GM12875 (cell line): Measurements from ENCODE around the gene NOSTRIN.

Source experiments
- H3K4me3 ChIP-seq: one replicate; pipeline ENCODE4 v1.5.1; 2011; ENCODE audit warnings: low read depth, low read length, control low read depth
- CTCF ChIP-seq: IDR thresholded peaks from 2 replicates; pipeline ENCODE4 v1.5.1; 2011; ENCODE audit warnings: low read depth, mild to moderate bottlenecking, control low read depth, inconsistent platforms, low read length, moderate library complexity, borderline replicate concordance; ENCODE audit not compliant: insufficient read depth

Gene NOSTRIN

GRCh38 chr2:168835969-168836368 is 33.5 kb downstream of the NOSTRIN start:
- H3K4me3 ChIP-seq = no peak overlapping the region
- no peak for TF ChIP-seq CTCF

- H3K4me3 ChIP-seq = no peak overlapping the region
- no peak for TF ChIP-seq CTCF
These were observed 39.0 kb downstream of the NOSTRIN start for GRCh38 chr2:168841445-168841844.

GRCh38 chr2:168843253-168843652 is 40.8 kb downstream of the NOSTRIN start:
- no peak overlapping the region for H3K4me3 ChIP-seq
- no peak for TF ChIP-seq CTCF

GRCh38 chr2:168848225-168848624 is 45.8 kb downstream of the NOSTRIN start:
- no peak for TF ChIP-seq CTCF
- H3K4me3 ChIP-seq = no peak overlapping the region

GRCh38 chr2:168849610-168850009 is 47.2 kb downstream of the NOSTRIN start:
- no peak for TF ChIP-seq CTCF

GRCh38 chr2:168850846-168851245 is 48.4 kb downstream of the NOSTRIN start:
- H3K4me3 ChIP-seq = no peak overlapping the region
- no peak for TF ChIP-seq CTCF

More at GRCh38 chr2:168849610-168850009, 47.2 kb downstream of the NOSTRIN start:
- H3K4me3 ChIP-seq = no peak overlapping the region

GRCh38 chr2:168851674-168852320 is 49.4 kb downstream of the NOSTRIN start:
- no peak for TF ChIP-seq CTCF
- H3K4me3 ChIP-seq = no peak overlapping the region
